ENCODE results near the gene FARS2. TPM values are rescaled to one million over a fixed set of nuclear protein-coding genes. Genes with fewer than 3 reads are reported as not detected.

The FARS2 gene
- total RNA-seq, 1 donor from 2014 or later = 21.9 TPM

DNA sequence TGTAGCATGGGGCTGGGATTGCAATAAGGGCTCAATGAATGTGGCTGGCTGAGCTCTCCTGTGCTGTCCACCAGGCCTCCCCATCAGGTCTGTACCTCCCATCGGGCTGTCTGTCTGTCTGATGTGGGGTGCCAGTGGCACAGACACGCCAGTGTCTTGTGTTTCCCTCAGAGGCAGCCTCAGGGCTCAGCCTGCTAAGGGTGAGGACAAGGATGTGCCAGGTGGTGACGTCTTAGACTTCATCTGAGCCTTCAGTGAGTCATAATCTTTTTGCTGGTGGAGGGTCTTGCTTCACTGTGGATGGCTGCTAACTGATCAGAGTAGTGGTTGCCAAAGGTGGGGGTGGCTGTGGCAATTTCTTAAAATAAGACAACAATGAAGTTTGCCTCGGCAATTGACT is 550.7 kb downstream of the FARS2 start:
- Mint-ChIP-seq H3K27ac (no peak overlapping the region), H3K4me3 (no peak overlapping the region), H3K27me3 (peaks cover 7% of the 10 kb centered on the region), H3K36me3 (no peaks in the 10 kb centered on the region), H3K9me3 (peaks cover 17% of the 10 kb centered on the region), H3K4me1 (ENCODE audit: unreplicated experiment) (no peaks in the 10 kb centered on the region)
- TF ChIP-seq, protein P1, sequence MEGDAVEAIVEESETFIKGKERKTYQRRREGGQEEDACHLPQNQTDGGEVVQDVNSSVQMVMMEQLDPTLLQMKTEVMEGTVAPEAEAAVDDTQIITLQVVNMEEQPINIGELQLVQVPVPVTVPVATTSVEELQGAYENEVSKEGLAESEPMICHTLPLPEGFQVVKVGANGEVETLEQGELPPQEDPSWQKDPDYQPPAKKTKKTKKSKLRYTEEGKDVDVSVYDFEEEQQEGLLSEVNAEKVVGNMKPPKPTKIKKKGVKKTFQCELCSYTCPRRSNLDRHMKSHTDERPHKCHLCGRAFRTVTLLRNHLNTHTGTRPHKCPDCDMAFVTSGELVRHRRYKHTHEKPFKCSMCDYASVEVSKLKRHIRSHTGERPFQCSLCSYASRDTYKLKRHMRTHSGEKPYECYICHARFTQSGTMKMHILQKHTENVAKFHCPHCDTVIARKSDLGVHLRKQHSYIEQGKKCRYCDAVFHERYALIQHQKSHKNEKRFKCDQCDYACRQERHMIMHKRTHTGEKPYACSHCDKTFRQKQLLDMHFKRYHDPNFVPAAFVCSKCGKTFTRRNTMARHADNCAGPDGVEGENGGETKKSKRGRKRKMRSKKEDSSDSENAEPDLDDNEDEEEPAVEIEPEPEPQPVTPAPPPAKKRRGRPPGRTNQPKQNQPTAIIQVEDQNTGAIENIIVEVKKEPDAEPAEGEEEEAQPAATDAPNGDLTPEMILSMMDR (conservative IDR thresholded peaks at IDR 0.05) = no peak
- no peak for DNase-seq (ENCODE audit: extremely low spot score, unreplicated experiment)

DNA sequence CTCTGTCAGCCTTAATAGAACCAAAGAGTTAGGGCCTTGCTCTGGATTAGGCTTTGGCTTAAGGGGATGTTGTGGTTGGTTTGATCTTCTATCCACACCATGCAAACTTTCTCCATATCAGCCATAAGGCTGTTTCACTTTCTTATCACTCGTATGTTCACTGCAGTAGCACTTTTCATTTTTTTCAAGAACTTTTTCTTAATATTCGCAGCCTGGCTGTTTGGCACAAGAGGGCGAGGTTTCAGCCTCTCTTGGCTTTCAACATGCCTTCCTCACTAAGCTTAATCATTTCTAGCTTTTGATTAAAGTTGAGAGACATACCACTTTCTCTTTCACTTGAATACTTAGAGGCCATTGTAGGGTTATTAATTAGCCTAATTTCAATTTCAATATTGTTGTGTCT is 552.3 kb downstream of the FARS2 start:
- no peaks in the 10 kb centered on the region for H3K36me3 Mint-ChIP-seq
- TF ChIP-seq, protein P1 (conservative IDR thresholded peaks at IDR 0.05) = no peak
- peaks cover 7% of the 10 kb centered on the region for H3K27me3 Mint-ChIP-seq
- no peak for DNase-seq (ENCODE audit: extremely low spot score, unreplicated experiment)
- no peak overlapping the region for H3K4me3 Mint-ChIP-seq
- H3K4me1 Mint-ChIP-seq (ENCODE audit: unreplicated experiment) = no peaks in the 10 kb centered on the region
- peaks cover 12% of the 10 kb centered on the region for H3K9me3 Mint-ChIP-seq
- H3K27ac Mint-ChIP-seq = no peak overlapping the region

DNA sequence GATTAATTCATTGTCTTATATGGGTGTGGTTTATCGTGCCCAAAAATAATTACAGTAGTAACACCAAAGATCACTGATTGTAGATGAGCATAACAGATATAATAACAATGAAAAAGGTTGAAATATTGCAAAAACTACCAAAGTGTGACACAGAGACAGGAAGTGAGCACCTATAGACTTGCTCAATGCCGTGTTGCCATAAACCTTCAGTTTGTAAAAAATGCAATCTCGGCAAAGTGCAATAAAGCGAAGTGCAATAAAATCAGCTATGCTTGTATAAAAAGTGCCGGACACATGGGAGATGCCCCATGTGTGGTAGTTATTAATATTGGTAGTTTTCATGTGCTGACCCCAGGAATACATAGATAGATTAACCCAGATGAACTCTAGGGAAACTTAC is 552.8 kb downstream of the FARS2 start:
- no peak for DNase-seq (ENCODE audit: extremely low spot score, unreplicated experiment)

DNA sequence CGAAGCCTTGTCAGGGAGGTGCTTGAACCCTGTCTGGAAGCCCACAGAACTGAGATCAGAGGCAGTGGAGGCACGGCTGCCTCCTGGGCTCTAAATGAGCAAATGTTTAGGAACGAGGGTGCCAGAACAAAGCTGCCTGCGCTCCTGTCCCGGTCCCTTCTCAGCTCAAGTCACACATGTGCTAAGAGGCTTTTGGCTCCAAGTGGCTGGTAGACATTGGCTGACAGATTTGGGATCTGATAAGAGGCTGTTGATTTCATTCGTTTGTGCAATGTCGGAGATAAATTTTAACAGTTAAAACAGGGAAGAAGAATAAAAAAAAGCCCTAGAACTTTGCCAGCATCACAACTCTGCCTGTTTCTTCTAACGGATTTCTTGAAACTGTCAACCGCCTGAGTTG is 553.6 kb downstream of the FARS2 start:
- no peaks in the 10 kb centered on the region for H3K36me3 Mint-ChIP-seq
- TF ChIP-seq, protein P1 (conservative IDR thresholded peaks at IDR 0.05) = no peak
- peaks cover 2% of the 10 kb centered on the region for H3K27me3 Mint-ChIP-seq
- DNase-seq (ENCODE audit: extremely low spot score, unreplicated experiment) = no peak
- H3K4me3 Mint-ChIP-seq = no peak overlapping the region
- H3K4me1 Mint-ChIP-seq (ENCODE audit: unreplicated experiment) = no peaks in the 10 kb centered on the region
- peaks cover 12% of the 10 kb centered on the region for H3K9me3 Mint-ChIP-seq
- H3K27ac Mint-ChIP-seq = no peak overlapping the region

More for the DNA sequence above, 552.8 kb downstream of the FARS2 start:
- Mint-ChIP-seq H3K36me3 (no peaks in the 10 kb centered on the region), H3K4me3 (no peak overlapping the region), H3K4me1 (ENCODE audit: unreplicated experiment) (no peaks in the 10 kb centered on the region), H3K27me3 (peaks cover 7% of the 10 kb centered on the region), H3K27ac (no peak overlapping the region), H3K9me3 (peaks cover 12% of the 10 kb centered on the region)
- TF ChIP-seq, protein P1 (conservative IDR thresholded peaks at IDR 0.05) = no peak

DNA sequence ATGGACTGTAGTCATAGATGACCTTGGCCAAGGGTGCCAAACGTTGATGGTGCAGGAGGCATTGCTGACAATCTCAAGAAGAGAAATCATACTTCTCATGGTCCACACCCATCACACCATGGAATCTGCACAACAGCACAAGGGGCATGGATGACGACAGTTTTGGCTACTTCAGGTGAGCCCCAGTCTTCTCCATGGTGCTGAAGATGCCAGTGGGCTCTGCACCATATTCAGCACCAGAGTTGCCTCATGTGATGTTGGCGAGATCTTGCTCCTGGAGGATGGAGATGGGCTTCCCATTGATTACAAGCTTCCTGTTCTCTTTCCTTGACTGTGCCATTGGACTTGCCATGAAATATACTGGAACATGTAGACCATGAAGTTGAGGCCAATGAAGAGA is 556.6 kb downstream of the FARS2 start:
- TF ChIP-seq, protein P1 (conservative IDR thresholded peaks at IDR 0.05) = no peak
- peaks cover 11% of the 10 kb centered on the region for H3K9me3 Mint-ChIP-seq

DNA sequence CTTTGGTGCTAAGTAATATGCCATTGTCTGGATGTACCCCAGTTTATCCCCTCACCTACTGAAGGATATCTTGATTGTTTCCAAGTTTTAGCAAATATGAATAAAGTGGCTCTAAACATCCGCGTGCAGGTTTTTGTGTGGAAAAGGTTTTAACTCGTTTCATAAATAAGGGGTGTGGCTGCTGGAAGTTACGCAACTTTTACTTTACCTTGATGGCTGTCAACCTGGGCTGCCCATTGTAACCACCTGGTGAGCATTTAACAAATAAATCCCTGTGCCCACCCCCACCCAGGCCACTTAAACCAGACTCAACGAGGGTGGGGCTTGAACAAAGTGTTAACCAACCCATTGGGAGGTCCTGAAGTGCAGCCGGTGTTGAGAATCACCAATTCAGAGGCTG is 557.6 kb downstream of the FARS2 start:
- TF ChIP-seq, protein P1 (conservative IDR thresholded peaks at IDR 0.05) = no peak
- DNase-seq (ENCODE audit: extremely low spot score, unreplicated experiment) = no peak
- H3K4me1 Mint-ChIP-seq (ENCODE audit: unreplicated experiment) = no peaks in the 10 kb centered on the region
- peaks cover 4% of the 10 kb centered on the region for H3K27me3 Mint-ChIP-seq
- no peak overlapping the region for H3K27ac Mint-ChIP-seq
- peaks cover 6% of the 10 kb centered on the region for H3K9me3 Mint-ChIP-seq
- H3K36me3 Mint-ChIP-seq = no peaks in the 10 kb centered on the region
- H3K4me3 Mint-ChIP-seq = no peak overlapping the region

More for the DNA sequence above, 556.6 kb downstream of the FARS2 start:
- Mint-ChIP-seq H3K4me3 (no peak overlapping the region), H3K27me3 (peaks cover 4% of the 10 kb centered on the region), H3K27ac (no peak overlapping the region), H3K4me1 (ENCODE audit: unreplicated experiment) (no peaks in the 10 kb centered on the region), H3K36me3 (no peaks in the 10 kb centered on the region)
- no peak for DNase-seq (ENCODE audit: extremely low spot score, unreplicated experiment)
